ENCODE measurements around the gene ACTA2. TPM values are rescaled to one million over a fixed set of nuclear protein-coding genes. Genes with fewer than 3 reads are reported as not detected.

The ACTA2 gene
- total and polyA plus RNA-seq, 2 donors (not counting 1 experiment from before 2014, with no cell fraction given): 1.8 to 3.7 TPM

GRCh38 chr10:88983206-88983605, 30.6 kb upstream of the ACTA2 start:
- intact Hi-C loops (cut with micrococcal nuclease): no loop called here
- Mint-ChIP-seq H3K27me3 (no peaks in the 10 kb centered on the region), H3K9me3 (ENCODE audit: insufficient read depth) (peaks cover 4% of the 10 kb centered on the region), H3K4me1 (peaks cover 5% of the 10 kb centered on the region), H3K27ac (no peak overlapping the region), H3K4me3 (no peak overlapping the region)
- H3K79me2 ChIP-seq (ENCODE audit: control insufficient read depth, insufficient read depth, low read length): no peaks in the 10 kb centered on the region
- no peak overlapping the region for H3K9ac ChIP-seq (ENCODE audit: low read length)
- no CpG with 5 or more reads among the region's 2 CpGs for WGBS (ENCODE audit: insufficient coverage)
- no peak for TF ChIP-seq CTCF (IDR thresholded peaks at IDR 0.05)
- TF ChIP-seq EZH2 (IDR thresholded peaks at IDR 0.05; ENCODE audit: borderline replicate concordance, insufficient read depth, low read depth, low read length, poor library complexity, severe bottlenecking): no peak
- no peak overlapping the region for H3K27ac ChIP-seq (ENCODE audit: low read length in 2 of 2)
- DNase-seq (no peak), ATAC-seq (ENCODE audit: low read depth) (no peak)
- no peak overlapping the region for H3K4me3 ChIP-seq (ENCODE audit: control extremely low read depth in 1 of 5, extremely low read depth in 1 of 5, insufficient read depth in 1 of 5, low read depth in 2 of 5, low read length in 4 of 5)
- H3K4me1 ChIP-seq (ENCODE audit: control insufficient read depth in 2 of 2, insufficient read depth in 2 of 2, low read length in 2 of 2): no peaks in the 10 kb centered on the region
- no peaks in the 10 kb centered on the region for H4K20me1 ChIP-seq (ENCODE audit: control insufficient read depth, insufficient read depth, low read length, poor library complexity, severe bottlenecking)
- CTCF ChIA-PET: interaction anchor here (1.1 to 1.7 kb wide), 3 partner anchors 47 to 235 kb away, joined by 3 to 6 read pairs (median 4); no protein-coding TSS in a partner anchor
- no peaks in the 10 kb centered on the region for H3K36me3 ChIP-seq (replicated peaks in 1 of 2; ENCODE audit: control extremely low read depth in 1 of 2, control insufficient read depth in 1 of 2, extremely low read depth in 1 of 2, insufficient read depth in 2 of 2, low read length in 1 of 2)
- H3K27me3 ChIP-seq (replicated peaks in 1 of 4; ENCODE audit: control extremely low read depth in 1 of 4, control insufficient read depth in 3 of 4, insufficient read depth in 4 of 4, low read length in 3 of 4): no peaks in the 10 kb centered on the region
- no peak overlapping the region for H3K4me2 ChIP-seq (replicated peaks; ENCODE audit: low read depth, low read length, poor library complexity, severe bottlenecking)
- peaks cover 0 to 8% (median 4%) of the 10 kb centered on the region in 3 donors for H3K9me3 ChIP-seq (ENCODE audit: control extremely low read depth in 1 of 3, control insufficient read depth in 2 of 3, insufficient read depth in 1 of 3, low read length in 2 of 3)
- no peak overlapping the region for H2AFZ ChIP-seq (ENCODE audit: insufficient read depth, low read depth, low read length, poor library complexity, severe bottlenecking)
- POLR2A ChIA-PET: no interaction called here

DNA sequence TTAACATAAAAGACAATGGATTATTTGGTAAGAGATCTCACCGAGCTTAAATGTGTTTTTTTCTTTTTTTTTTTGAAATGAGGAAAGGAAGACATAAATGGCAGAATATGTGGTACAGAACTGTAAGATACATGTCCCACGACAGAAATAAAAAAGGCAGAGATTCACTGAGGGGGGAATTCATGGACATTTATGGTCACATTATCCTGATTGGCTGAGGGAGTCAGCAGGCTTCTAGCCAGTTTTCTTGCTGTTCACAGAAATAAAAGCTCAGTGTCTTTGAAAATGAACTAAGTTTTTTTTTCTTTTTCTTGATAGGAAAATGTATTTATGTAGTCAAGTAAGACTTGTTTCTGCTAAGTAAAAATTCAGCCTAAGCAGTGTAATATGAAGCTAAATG, 29.8 kb upstream of the ACTA2 start:
- Mint-ChIP-seq H3K4me3 (no peak overlapping the region), H3K27ac (no peak overlapping the region), H3K4me1 (peaks cover 4% of the 10 kb centered on the region), H3K9me3 (ENCODE audit: insufficient read depth) (peaks cover 4% of the 10 kb centered on the region), H3K27me3 (no peaks in the 10 kb centered on the region)
- Histone ChIP-seq H3K79me2 (ENCODE audit: control insufficient read depth, insufficient read depth, low read length) (no peaks in the 10 kb centered on the region), H3K27ac (ENCODE audit: low read length in 2 of 2) (no peak overlapping the region), H3K27me3 (replicated peaks in 1 of 4; ENCODE audit: control extremely low read depth in 1 of 4, control insufficient read depth in 3 of 4, insufficient read depth in 4 of 4, low read length in 3 of 4) (no peaks in the 10 kb centered on the region), H3K4me1 (ENCODE audit: control insufficient read depth in 2 of 2, insufficient read depth in 2 of 2, low read length in 2 of 2) (no peaks in the 10 kb centered on the region), H3K9ac (ENCODE audit: low read length) (no peak overlapping the region), H2AFZ (ENCODE audit: insufficient read depth, low read depth, low read length, poor library complexity, severe bottlenecking) (no peak overlapping the region), H3K9me3 (ENCODE audit: control extremely low read depth in 1 of 3, control insufficient read depth in 2 of 3, insufficient read depth in 1 of 3, low read length in 2 of 3) (peaks cover 0 to 8% (median 4%) of the 10 kb centered on the region in 3 donors), H4K20me1 (ENCODE audit: control insufficient read depth, insufficient read depth, low read length, poor library complexity, severe bottlenecking) (no peaks in the 10 kb centered on the region), H3K4me2 (replicated peaks; ENCODE audit: low read depth, low read length, poor library complexity, severe bottlenecking) (no peak overlapping the region), H3K36me3 (replicated peaks in 1 of 2; ENCODE audit: control extremely low read depth in 1 of 2, control insufficient read depth in 1 of 2, extremely low read depth in 1 of 2, insufficient read depth in 2 of 2, low read length in 1 of 2) (no peaks in the 10 kb centered on the region), H3K4me3 (ENCODE audit: control extremely low read depth in 1 of 5, extremely low read depth in 1 of 5, insufficient read depth in 1 of 5, low read depth in 2 of 5, low read length in 4 of 5) (no peak overlapping the region)
- intact Hi-C loops (cut with micrococcal nuclease): no loop called here
- ATAC-seq (ENCODE audit: low read depth): no peak
- ChIA-PET POLR2A (no interaction called here), CTCF (interaction anchor here (1.1 to 1.7 kb wide), 4 partner anchors 8 to 236 kb away, joined by 3 to 6 read pairs (median 4); partner anchors contain the start of gene FAS)
- TF ChIP-seq CTCF (IDR thresholded peaks at IDR 0.05) (no peak), EZH2 (IDR thresholded peaks at IDR 0.05; ENCODE audit: borderline replicate concordance, insufficient read depth, low read depth, low read length, poor library complexity, severe bottlenecking) (no peak)
- no peak for DNase-seq
- 83% methylated on average over 2 of the region's 2 CpGs for WGBS (ENCODE audit: insufficient coverage)
